MM.1S (cell line): ENCODE results near the gene ENDOV.

ENCODE experiments used
- CTCF ChIP-seq: fragments of 300-600 bp; sonication (generic); IDR thresholded peaks from 2 replicates; pipeline ENCODE4 v1.5.1; 2016; ENCODE audit warnings: antibody characterized with exemption, low read length, mixed read lengths
- EZH2phosphoT487 ChIP-seq: fragments of 300-600 bp; sonication (generic); IDR thresholded peaks from 2 replicates; pipeline ENCODE4 v1.6.1; 2018; ENCODE audit warnings: antibody characterized with exemption, low read length

DNA sequence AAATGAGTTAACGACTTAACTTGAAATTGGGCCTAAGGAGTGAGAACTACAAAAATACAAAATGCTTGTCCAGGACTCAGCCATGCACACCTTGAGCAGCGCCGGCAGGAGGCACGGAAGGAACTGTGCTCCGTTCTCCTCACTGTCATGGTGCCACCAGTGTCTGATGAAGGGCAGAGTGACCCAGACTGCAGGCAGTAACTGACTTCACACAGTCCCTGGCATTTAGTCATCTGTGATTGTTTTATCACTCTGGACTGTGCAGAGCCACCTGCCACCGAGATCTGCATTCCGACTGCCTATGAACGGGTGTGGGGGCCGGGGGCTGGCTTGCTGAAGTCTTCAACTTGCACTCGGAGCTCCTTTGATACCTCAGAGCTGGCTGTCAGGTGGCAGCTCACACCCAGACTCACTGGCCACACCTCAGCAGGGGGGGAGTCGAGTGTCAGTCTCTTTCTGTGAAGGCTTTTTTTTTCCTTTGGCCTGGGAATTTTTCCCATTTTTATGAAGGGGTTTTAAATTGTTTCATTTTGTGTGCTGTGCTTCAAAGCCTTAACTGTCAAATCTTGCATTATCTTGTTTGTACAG is 20.2 kb upstream of the ENDOV start:
- TF ChIP-seq CTCF (no peak), EZH2phosphoT487 (no peak)
